Heart left ventricle (tissue), 13 donors: ENCODE data around the gene IFIT1.

ENCODE experiments used
- POLR2A ChIP-seq, 2 donors: fragments of 450-650 bp; IDR thresholded peaks; one replicate each; pipeline ENCODE4 v1.6.1; 2017; ENCODE audit warnings: antibody characterized with exemption in 2 of 2, mild to moderate bottlenecking in 2 of 2, moderate library complexity in 2 of 2
- TF ChIP-seq, protein P1 (sequence below), 12 donors: fragments of 200-600 bp; sonication (generic) in 4 of 12; IDR thresholded peaks; one replicate each; pipeline versions ENCODE4 v1.5.0 to v1.8.0; 2018 to 2022; ENCODE audit warnings: antibody characterized with exemption in 12 of 12, mild to moderate bottlenecking in 5 of 12
- donor health status: ischemic (EF 13 %, LVEDD 7.1; RV severe dilation, severe dysfunction).
- donor health status: DM: no; HTN: yes; CAD: no.
- donor health status: DM: no; HTN: no; CAD: no.
- donor health status: ischemic (EF 25% LVEDD 6.9; RV normal size, moderate dysfunction).
- donor health status: ischemic (EF 25% LVEDD 5.7; RV mildly dilated, moderate dysfunction).
- donor health status: ischemic (EF 35%, LVEDD 5.7; RV mildly dilated, moderate dysfunction).
- donor health status: nonischemic (EF 11% LVEDD 7.7; RV severe dilation, severe dysfunction).
- donor health status: DM: yes; HTN: yes; CAD: no.
- donor health status: PGD.
- donor health status: ischemic (EF 29% LVEDD 5.4; RV normal size, mild dysfunction).
- donor health status: nonischemic (EF 23%, LVEDD 6.1; RV moderate dilation, normal function).

DNA sequence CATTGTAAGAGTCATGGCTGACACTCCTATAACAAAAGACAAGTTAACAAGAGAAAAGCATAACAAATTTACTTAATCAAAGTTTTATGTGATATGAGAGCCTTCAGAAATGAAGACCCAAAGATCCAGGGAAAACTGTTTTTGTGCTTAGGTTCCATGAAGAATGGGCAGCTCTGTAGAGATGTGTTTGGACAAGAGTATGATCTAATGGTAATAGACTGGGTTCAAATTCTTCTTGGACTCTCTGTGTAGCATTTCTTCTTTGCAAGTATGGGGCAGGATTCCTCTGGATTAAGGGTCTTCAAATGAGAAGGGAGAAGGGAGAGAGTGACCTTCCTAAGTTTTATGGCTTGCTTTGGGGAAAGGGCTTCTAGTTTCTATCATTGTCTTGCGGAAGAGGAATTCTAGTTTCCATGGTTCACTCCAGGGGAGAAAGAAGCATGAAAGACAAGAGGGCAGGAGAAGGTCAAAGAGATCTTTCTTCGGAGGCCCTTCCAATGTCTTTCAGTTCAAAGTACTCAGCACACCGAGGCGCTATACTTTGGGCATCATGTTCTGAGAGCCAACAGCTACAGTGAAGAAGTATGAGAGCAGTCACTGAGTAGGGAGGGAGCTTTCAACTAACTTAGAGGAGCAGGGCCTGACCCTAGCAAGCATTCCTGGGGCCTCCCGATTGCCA lies 49.2 kb upstream of the IFIT1 start:
- TF ChIP-seq, protein P1, sequence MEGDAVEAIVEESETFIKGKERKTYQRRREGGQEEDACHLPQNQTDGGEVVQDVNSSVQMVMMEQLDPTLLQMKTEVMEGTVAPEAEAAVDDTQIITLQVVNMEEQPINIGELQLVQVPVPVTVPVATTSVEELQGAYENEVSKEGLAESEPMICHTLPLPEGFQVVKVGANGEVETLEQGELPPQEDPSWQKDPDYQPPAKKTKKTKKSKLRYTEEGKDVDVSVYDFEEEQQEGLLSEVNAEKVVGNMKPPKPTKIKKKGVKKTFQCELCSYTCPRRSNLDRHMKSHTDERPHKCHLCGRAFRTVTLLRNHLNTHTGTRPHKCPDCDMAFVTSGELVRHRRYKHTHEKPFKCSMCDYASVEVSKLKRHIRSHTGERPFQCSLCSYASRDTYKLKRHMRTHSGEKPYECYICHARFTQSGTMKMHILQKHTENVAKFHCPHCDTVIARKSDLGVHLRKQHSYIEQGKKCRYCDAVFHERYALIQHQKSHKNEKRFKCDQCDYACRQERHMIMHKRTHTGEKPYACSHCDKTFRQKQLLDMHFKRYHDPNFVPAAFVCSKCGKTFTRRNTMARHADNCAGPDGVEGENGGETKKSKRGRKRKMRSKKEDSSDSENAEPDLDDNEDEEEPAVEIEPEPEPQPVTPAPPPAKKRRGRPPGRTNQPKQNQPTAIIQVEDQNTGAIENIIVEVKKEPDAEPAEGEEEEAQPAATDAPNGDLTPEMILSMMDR (IDR thresholded peaks at IDR 0.05): no peak
- no peak for TF ChIP-seq POLR2A (IDR thresholded peaks at IDR 0.05)
